ENCODE results near the gene SWAP70.

The SWAP70 gene

GRCh38 chr11:9753021-9753420 lies 89.1 kb downstream of the SWAP70 start:
- no peak for DNase-seq (ENCODE audit: low read depth)

GRCh38 chr11:9754010-9754471 lies 90.2 kb downstream of the SWAP70 start:
- no peak for DNase-seq (ENCODE audit: low read depth)

DNA sequence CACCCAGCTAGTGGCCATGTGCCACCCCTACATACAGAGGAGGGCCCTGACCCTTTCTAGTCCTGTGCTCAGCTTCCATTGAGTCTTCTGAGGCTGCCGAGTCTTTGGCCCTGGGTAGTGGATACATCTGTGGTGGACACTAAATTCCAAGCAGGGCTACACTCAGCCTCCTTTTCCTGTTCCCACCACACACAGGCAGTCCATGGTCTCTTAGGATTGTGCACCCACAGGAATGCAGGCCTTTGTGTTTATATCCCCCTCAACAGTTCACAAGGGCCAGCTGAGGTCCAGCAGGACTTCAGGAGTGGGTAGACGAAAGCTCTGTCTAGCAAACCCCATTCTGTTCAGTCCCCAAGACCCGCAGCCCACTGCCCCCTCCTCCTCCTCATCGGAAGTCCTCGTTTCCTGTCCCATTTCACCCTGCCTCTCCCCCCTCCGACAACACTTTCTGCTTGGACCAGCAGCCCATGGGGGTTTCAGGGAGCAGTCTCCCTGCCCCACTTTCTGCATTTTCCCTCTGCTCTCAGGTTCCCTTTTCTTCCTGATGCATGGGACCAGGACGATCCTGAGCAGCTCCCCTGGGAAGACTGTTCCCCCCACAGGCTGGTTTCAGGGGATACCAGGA lies 91.8 kb downstream of the SWAP70 start:
- DNase-seq (ENCODE audit: low read depth), result no peak

GRCh38 chr11:9756461-9756860 lies 92.6 kb downstream of the SWAP70 start:
- no peak for DNase-seq (ENCODE audit: low read depth)

DNA sequence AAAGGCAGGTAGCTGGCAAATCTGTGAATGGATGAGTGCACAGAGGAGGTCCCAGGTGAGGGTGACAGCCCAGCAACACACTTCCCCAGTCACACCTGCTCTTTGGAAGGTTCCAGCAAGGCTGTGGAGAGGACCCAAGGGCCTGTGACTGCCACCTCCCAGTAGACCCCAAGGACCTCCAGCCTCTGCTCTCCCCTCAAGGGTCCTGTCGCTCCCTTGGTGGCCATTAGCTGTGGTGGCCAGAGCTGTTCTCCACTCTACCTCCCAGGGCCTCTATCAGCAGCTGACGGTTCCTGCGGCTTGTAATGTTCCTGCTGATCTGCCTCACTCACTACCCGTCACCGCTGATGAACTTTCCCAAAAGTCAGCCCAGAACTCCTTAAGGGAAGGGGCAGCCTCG lies 93.0 kb downstream of the SWAP70 start:
- DNase-seq (ENCODE audit: low read depth), result no peak

GRCh38 chr11:9757809-9758636 lies 94.1 kb downstream of the SWAP70 start:
- peak; percentile 89 for DNase-seq (ENCODE audit: low read depth)

DNA sequence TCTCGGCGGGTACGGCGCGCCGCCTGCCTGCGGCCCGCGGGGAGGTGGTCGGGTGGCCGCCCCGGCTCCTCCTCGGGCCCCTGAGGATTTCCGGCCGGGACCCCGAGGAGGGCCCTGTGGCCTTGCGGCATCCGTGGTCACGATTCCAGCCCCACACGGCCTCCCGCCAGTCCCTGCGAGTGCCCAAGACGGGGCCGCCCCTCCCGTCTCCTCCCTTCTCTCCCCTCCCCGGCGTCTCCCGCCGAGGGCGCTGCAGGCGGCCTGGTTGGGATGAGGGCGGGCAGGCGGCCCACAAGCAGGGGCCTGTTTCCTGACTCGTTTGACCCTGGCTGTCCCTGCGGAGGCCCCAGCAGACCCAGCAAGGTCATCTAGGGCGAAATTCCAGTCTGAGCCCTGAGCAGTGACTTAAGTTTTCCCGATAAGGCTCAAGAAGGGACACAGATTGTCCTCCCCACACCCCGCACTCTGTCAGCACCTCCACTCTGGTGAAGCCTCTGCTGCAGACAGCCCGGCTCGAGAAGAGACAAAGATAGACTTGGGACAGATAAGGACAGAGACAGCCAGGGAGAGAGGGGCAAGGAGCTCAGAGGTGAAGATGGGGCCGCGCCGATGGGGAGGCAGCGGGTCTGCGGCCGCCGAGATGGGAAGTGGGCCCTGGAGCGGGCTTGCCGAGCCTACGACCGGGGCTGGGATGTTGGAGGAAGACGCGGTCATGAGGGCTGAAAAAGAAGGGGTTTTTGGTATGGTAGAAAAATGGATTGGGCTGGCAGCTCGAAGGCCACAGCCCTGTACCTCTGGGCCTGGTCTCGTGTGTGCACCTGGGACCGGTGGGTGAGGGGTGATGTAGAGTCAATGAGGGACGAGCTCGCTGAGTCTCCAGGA lies 95.0 kb downstream of the SWAP70 start:
- peak; percentile 41 for DNase-seq (ENCODE audit: low read depth)

DNA sequence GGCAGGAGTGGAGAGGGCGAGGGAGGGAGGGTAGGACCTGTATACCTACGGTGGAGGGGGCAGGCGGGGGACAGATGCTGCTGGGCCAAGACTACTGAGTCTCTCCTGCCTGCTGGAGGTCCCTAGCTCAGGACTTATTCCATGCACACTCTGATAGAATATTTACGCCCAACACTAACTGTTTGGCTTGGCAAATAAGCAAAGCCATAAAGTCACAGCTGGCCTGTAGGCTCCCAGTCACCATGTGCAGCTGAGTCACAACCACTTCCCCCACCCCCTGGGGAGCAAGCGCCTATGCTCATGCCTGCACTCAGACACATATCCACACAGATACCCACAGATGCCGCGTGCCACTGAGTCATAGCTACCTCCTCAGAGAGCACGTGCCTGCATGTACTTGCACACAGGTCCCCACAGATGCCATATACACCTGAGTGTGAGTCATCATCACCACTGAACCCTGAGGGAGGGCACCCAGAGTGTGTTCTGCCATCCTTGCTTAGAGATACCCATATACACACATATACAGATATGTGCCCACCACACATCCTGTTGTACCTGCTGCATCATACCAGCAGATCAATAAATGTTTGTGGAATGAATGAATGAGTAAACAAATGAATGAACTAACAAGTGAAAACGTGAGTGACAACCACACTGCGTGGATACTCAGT lies 95.8 kb downstream of the SWAP70 start:
- peak; percentile 92 for DNase-seq (ENCODE audit: low read depth)

- DNase-seq (ENCODE audit: low read depth), result no peak
Measured at GRCh38 chr11:9760193-9760575, 96.3 kb downstream of the SWAP70 start.

DNA sequence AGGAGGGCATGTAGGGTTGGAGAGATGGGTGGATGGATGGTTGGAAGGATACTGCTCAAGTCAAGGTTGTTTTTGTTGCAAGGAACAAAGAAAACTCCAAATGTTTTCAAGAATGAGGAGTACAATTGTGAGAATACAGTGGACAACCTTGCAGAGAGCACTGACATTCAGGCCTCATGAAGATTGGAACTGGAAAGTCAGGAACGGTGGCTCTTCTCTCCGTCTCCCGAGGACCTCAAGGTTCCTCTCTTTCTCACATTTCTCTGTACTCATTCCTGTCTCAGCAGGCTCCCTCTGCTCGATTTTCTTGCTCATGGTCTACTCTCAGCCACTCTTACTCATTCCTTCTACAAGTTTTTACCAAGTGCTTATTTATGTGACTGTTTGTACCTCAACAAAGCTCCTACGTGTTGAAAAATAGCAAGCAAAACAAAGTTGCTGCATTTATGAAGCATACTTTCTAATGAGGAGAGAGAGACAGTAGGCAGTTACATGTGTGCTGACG lies 97.6 kb downstream of the SWAP70 start:
- DNase-seq (ENCODE audit: low read depth), result no peak

GRCh38 chr11:9762531-9762930 lies 98.7 kb downstream of the SWAP70 start:
- DNase-seq (ENCODE audit: low read depth), result no peak

GRCh38 chr11:9763301-9763700 lies 99.4 kb downstream of the SWAP70 start:
- no peak for DNase-seq (ENCODE audit: low read depth)

GRCh38 chr11:9765320-9766101 lies 101.6 kb downstream of the SWAP70 start:
- DNase-seq (ENCODE audit: low read depth), result no peak

- no peak for DNase-seq (ENCODE audit: low read depth)
Measured at GRCh38 chr11:9769621-9770020, 105.7 kb downstream of the SWAP70 start.

GRCh38 chr11:9771071-9771511 lies 107.2 kb downstream of the SWAP70 start:
- no peak for DNase-seq (ENCODE audit: low read depth)

DNA sequence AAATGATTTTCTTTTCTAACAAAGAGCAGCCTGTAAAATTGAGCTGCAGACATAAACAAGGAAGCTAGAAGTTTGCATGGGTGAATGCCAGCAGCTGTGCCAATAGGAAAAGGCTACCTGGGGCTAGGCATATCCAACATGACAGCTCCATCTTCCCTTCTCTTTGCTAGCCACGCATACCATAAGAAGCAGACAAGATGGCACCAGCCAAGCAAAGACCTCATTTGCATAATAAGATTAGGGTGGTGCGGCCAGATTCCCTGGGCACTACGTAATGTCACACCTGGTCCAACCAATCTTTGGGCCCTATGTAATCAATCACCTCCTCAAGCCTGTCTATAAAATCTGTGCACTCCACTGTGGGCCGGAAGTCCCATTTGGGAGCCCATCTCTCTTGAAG lies 108.3 kb downstream of the SWAP70 start:
- DNase-seq (ENCODE audit: low read depth), result no peak

DNA sequence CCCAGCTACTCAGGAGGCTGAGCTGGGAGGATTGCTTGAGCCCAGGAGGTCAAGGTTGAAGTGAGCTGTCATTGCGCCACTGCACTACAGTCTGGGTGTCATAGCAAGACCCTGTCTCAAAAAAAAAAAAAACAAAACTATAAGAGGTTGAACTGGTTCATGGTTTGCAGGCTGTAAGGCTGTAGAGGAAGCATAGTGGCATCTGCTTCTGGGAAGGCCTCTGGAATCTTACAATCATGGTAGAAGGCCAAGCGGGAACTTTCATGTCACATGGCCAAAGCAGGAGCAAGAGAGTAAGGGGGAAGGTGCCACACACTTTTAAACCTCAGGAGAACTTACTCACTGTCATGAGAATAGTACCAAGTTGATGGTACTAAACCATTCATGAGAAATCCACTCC lies 109.6 kb downstream of the SWAP70 start:
- DNase-seq (ENCODE audit: low read depth), result no peak

- DNase-seq (ENCODE audit: low read depth), result no peak
Measured at GRCh38 chr11:9774109-9774508, 110.2 kb downstream of the SWAP70 start.

- DNase-seq (ENCODE audit: low read depth), result no peak
Measured at GRCh38 chr11:9774591-9775397, 110.9 kb downstream of the SWAP70 start.

- no peak for DNase-seq (ENCODE audit: low read depth)
Measured at GRCh38 chr11:9775398-9775779, 111.5 kb downstream of the SWAP70 start.
